ENCODE measurements around the gene ANKRD45.

DNA sequence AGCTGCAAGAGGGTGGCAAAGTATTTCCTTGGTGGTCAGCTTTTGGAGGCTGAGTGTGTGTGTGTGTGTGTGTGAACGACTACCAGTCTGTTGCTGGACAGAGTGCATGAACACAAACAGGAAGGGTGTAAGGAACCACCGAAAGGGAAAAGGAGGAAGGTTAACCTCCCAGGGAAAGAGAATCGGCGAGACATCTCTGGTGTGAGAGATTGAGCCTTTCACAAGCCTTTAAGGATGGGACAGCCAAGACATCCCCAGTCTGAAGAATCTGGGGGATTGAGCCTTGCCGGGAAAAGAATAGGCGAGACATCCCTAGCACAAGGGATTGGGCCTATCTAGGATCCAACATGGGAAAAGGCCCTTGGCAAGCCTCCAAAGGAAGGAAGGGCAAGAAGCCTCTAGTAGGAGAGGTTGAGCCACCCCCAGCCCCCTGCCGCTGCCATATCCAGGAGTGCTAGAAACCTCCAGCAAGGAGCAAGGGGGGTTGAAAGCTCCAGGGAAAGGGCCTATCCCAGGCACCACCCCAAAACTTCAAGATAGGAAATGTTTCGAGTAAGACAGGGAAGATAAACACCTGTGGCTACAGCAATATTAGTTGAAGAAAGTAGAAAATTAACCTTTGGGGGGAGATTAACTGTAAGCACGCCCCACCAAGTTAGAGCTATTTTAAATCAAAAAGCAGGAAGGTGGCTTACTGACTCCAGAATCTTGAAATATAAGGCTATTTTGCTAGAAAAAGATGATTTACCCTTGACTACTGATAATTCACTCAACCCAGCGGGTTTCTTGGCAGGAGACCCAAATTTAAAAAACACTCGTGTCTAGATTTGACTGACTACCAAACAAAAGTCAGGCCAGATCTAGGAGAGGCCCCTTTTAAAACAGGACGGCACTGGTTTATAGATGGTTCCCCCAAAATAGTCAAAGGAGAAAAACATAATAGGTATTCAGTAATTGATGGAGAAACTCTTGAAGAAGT, 31.3 kb downstream of the ANKRD45 start:
- TF ChIP-seq, protein P1, sequence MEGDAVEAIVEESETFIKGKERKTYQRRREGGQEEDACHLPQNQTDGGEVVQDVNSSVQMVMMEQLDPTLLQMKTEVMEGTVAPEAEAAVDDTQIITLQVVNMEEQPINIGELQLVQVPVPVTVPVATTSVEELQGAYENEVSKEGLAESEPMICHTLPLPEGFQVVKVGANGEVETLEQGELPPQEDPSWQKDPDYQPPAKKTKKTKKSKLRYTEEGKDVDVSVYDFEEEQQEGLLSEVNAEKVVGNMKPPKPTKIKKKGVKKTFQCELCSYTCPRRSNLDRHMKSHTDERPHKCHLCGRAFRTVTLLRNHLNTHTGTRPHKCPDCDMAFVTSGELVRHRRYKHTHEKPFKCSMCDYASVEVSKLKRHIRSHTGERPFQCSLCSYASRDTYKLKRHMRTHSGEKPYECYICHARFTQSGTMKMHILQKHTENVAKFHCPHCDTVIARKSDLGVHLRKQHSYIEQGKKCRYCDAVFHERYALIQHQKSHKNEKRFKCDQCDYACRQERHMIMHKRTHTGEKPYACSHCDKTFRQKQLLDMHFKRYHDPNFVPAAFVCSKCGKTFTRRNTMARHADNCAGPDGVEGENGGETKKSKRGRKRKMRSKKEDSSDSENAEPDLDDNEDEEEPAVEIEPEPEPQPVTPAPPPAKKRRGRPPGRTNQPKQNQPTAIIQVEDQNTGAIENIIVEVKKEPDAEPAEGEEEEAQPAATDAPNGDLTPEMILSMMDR (IDR thresholded peaks at IDR 0.05) = no peak
- no peak for TF ChIP-seq EP300 (IDR thresholded peaks at IDR 0.05)
